ENCODE data around the gene MAD1L1.

DNA sequence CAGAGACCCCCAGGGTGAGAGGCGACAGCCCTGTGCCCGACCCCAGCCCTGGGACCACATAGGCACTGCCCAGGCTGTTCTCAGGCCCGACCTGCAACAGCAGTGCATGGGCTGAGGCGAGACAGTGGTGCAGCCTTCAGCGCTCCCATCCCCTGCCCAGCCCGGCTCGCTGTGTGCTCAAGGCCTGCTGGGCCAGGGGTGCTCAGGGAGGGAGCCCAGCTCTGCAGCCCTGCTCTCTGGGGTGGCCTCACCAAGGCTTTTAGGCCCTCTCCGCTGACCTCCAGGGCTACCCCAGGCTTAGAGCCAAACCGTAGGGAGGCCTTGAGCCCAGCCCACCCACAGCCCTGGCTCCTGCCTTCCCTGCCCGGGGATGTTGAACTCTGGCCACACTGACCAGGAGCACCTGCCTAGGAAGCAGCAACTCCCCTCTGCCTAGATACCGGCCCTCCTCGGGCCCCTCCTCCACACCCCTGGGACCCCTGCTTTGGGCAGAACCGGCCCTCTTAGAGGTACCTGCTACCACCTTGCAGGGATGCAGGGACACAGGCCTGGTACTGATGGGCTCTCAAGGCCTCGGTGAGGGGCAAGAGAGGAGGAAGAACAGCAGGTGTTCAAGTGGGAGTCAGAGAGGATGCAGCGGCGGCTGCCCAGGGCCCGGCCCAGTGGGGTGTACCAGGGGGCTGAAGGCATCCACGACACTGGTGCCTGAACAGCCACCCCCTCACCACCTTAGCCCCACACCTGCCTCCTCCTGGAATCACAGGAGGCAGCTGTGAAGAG is 331.1 kb downstream of the MAD1L1 start:
- TF ChIP-seq MYC (IDR thresholded peaks at IDR 0.05; ENCODE audit: low read depth, low read length) = no peak
- no peak for TF ChIP-seq POLR2AphosphoS5 (IDR thresholded peaks at IDR 0.05; ENCODE audit: insufficient read depth, low read depth, low read length)
- TF ChIP-seq JUN (IDR thresholded peaks at IDR 0.05; ENCODE audit: borderline replicate concordance, insufficient read depth, insufficient read length, low read depth) = no peak
- TF ChIP-seq, protein P1, sequence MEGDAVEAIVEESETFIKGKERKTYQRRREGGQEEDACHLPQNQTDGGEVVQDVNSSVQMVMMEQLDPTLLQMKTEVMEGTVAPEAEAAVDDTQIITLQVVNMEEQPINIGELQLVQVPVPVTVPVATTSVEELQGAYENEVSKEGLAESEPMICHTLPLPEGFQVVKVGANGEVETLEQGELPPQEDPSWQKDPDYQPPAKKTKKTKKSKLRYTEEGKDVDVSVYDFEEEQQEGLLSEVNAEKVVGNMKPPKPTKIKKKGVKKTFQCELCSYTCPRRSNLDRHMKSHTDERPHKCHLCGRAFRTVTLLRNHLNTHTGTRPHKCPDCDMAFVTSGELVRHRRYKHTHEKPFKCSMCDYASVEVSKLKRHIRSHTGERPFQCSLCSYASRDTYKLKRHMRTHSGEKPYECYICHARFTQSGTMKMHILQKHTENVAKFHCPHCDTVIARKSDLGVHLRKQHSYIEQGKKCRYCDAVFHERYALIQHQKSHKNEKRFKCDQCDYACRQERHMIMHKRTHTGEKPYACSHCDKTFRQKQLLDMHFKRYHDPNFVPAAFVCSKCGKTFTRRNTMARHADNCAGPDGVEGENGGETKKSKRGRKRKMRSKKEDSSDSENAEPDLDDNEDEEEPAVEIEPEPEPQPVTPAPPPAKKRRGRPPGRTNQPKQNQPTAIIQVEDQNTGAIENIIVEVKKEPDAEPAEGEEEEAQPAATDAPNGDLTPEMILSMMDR (IDR thresholded peaks at IDR 0.05; ENCODE audit: extremely low read depth in 1 of 2, insufficient read depth in 1 of 2, low read depth in 1 of 2, low read length in 2 of 2) = no peak
- TF ChIP-seq POLR2A (IDR thresholded peaks at IDR 0.05; ENCODE audit: low read depth, low read length) = no peak
- TF ChIP-seq EZH2 (IDR thresholded peaks at IDR 0.05; ENCODE audit: borderline replicate concordance, low read depth, low read length, severe bottlenecking) = no peak
- no peak for TF ChIP-seq FOS (IDR thresholded peaks at IDR 0.05; ENCODE audit: borderline replicate concordance, insufficient read depth, low read length)
- no peak for TF ChIP-seq GATA2 (IDR thresholded peaks at IDR 0.05; ENCODE audit: insufficient read depth, insufficient read length, low read depth, low read length)
- TF ChIP-seq MAX (IDR thresholded peaks at IDR 0.05; ENCODE audit: insufficient read depth, insufficient read length) = no peak
